ENCODE results near the gene ARID5B.

Gene ARID5B

GRCh38 chr10:62011558-62011957, 110.1 kb downstream of the ARID5B start:
- no peak for DNase-seq (ENCODE audit: low read depth in 2 of 2, low spot score in 1 of 2)

DNA sequence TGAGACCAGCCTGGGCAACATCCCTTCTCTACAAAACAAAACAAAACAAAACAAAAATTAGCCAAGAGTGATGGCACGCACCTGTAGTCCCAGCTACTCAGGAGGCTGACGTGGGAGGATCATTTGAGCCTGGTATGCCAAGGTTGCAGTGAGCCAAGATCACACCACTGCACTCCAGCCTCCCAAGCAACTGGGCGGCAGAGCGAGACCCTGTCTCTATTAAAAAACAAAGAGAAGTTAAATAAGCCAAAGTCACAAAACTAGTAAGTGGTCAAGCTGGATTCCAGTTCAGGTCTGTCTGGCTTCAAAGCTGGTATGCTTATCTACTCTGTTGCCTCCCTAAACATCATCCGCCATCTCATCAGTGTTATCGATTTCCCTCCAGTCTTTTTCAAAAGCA, 110.8 kb downstream of the ARID5B start:
- no peak for DNase-seq (ENCODE audit: low read depth in 2 of 2, low spot score in 1 of 2)

DNA sequence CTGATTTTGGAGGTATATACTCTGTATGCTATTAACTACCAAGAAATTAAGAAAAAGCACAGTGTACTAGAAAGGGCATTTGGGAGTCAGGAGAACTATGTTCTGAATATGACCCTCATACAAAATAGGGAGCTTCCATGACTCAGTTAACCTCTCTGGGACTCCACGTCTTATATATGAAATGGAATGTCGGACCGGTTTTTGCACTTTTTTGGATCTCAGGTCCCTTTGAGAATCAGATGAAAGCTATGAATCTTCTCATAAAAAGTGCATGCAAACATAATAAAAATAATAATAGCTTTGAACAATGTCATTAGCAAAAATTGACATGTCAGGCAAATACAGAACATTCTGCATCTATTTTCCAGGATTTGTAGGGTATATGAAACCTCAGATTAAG, 113.0 kb downstream of the ARID5B start:
- DNase-seq (ENCODE audit: low read depth in 2 of 2, low spot score in 1 of 2): no peak

GRCh38 chr10:62015994-62016393, 114.5 kb downstream of the ARID5B start:
- DNase-seq (ENCODE audit: low read depth in 2 of 2, low spot score in 1 of 2): no peak

- DNase-seq (ENCODE audit: low read depth in 2 of 2, low spot score in 1 of 2): no peak
These were observed 115.4 kb downstream of the ARID5B start for GRCh38 chr10:62016623-62017490.

DNA sequence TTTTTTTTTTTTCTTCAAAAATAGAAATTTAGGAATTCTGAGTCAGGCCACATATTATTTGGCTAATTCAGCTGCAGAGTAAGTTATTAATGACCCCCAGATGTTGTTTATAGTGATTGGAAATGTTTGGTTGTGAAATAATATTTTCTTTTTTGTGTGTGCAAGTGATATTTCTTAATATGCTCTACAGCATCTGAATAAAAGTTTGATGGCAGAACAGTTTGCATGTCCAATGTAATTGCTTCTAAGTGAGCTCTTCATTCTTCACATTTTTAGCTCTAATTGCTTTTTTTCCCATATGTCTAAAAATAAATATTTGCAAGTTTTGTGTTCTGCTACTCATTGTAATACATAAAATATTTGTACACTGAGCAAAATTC, 116.0 kb downstream of the ARID5B start:
- DNase-seq (ENCODE audit: low read depth in 2 of 2, low spot score in 1 of 2): no peak

GRCh38 chr10:62018131-62018911, 116.8 kb downstream of the ARID5B start:
- DNase-seq (ENCODE audit: low read depth in 2 of 2, low spot score in 1 of 2): no peak

DNA sequence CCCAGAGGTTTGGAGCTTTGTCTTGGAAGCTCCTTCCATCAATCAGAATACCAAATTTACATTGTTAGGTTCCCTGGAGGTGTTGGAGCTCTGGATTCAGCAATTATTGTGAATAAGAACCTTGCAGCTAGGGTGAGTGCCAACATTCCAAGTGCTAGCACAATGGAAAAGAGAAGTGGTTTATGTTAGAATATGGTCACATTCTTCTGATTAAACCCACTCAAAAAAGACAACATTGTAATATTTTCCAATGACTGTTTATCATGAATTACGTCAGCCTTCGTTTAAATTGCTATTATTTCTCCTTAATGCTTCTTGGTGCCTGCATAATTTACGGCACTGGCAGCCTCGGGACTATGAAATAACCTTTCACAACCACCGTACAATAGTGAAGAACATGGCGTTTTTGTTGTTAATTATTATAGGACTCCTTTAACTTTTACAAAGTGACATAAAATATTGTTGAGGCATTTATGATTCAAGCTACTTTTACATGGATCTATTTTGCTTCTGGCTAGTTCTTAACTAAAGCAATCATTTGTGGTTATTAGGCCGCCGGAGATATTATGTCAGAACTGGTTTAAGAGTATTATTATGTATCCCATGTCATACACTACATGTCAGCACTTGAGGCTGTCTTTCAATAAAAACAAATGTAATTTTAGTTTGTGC, 117.7 kb downstream of the ARID5B start:
- DNase-seq (ENCODE audit: low read depth in 2 of 2, low spot score in 1 of 2): no peak

DNA sequence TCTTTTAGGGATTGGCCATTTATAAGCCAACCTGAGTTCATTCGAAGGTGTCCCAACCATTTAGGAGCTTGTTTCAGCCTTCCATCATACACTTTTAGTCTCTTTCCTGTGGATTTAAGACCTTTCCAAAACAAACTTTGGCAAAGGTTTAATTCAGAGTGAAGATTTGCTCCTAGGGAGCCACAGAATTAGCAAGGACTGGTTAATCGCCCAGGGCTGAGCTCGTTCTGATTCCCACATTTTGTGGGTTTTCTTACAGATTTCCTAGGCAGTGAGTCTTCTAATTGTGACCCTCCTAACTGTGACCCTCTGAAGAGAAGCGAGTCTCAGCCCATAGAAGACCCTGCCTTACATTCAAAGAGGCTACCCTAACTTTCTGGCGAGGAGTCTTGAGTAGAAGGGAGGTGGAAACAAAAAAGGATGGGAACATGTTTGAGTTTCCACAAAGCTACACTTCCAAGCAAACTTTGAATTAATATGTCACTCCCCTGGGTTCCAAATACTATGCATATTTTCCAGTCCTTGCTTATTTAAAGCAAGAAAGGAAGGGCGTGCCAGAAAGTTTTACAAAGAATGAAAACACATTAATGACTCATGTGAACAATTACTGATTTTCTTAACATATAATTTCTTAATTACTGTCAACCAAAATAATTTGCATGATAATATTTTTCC, 118.3 kb downstream of the ARID5B start:
- no peak for DNase-seq (ENCODE audit: low read depth in 2 of 2, low spot score in 1 of 2)

GRCh38 chr10:62021128-62021665, 119.7 kb downstream of the ARID5B start:
- no peak for DNase-seq (ENCODE audit: low read depth in 2 of 2, low spot score in 1 of 2)

DNA sequence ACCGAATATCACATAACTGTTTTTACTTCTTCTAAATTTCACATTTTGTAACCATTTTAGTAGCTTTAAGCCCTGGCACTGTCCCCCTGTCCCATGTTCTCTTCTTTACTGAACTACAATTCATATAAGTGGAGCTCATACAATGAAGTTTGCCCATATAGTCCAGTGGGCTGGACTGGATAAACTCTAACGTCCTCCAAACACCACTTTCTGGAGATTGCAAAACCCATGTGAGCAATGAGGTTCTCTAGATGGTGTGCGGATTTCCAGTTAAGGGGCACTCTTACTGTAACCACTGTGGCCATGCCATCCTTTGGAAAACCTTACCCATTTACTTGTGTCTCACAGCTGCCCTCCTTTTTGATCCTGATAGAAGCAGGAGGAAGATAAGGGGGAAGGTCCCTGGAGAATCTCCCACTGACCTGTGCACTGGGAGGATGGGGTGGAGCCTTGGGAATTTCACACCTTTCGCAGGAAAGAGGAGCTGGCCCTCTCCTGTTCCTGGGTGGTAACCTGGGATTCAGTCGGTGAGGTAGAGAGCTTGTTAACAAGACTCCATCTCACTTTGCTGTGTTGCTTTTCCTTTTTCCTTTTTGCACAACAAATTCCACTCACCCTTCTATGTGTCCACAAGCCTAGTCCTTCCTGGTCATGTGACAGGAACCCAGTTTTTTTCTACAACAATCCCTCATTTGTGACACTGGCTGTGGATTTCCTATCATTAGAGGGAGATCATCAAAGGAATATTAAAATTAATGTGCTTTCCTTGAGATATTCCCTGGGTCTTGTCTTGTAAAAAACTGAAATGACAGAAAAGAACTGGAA, 120.7 kb downstream of the ARID5B start:
- DNase-seq (ENCODE audit: low read depth in 2 of 2, low spot score in 1 of 2): no peak

- no peak for DNase-seq (ENCODE audit: low read depth in 2 of 2, low spot score in 1 of 2)
These were observed 121.3 kb downstream of the ARID5B start for GRCh38 chr10:62022830-62023229.

GRCh38 chr10:62023329-62023728, 121.8 kb downstream of the ARID5B start:
- DNase-seq (ENCODE audit: low read depth in 2 of 2, low spot score in 1 of 2): no peak

- DNase-seq (ENCODE audit: low read depth in 2 of 2, low spot score in 1 of 2): no peak
These were observed 122.7 kb downstream of the ARID5B start for GRCh38 chr10:62024026-62024701.

- no peak for DNase-seq (ENCODE audit: low read depth in 2 of 2, low spot score in 1 of 2)
These were observed 123.8 kb downstream of the ARID5B start for GRCh38 chr10:62025134-62025794.

- DNase-seq (ENCODE audit: low read depth in 2 of 2, low spot score in 1 of 2): no peak
These were observed 124.7 kb downstream of the ARID5B start for GRCh38 chr10:62025901-62026879.

DNA sequence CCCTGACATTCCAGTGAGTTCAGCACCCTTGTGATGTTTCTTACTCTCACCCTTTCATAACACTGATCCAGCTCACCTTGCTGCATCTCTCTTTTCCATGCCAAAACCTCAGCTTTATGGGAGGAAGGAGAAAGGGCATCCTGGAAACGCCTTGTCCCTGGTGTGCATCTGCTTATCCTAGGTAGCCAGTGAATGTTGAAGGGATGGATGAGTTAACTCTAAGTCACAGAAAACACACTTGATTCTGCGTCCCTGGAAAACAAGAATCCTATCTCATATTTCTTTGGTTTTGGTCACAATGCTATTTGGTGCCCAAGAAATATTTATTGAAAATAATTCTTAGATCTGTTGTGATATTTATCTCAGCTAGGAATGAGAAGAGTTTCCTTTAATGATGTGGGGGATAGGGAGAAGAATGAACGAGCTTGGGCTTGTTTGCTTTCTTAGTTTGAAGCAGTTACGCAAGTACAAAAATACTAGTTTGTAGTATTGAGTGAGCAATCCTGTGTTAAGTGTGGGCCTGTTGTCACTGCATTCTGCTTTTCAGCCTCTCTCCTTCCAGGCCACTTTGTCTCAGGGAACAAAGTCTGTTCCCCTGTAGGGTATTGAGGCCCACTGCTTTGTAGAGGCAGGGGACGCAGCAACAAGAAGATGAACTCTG, 126.5 kb downstream of the ARID5B start:
- no peak for DNase-seq (ENCODE audit: low read depth in 2 of 2, low spot score in 1 of 2)

Measured in stimulated activated CD8-positive, alpha-beta memory T cell treated with anti-CD3 and anti-CD28 coated beads, Interleukin-4, amount 100 ng/mL, for 4 hours (primary cell).